HG03460 (cell line): Measurements from ENCODE around the gene RANBP1.
"Not testable (repeated sequence)": the region's sequence is repeated elsewhere in the genome, so short reads cannot be mapped to it uniquely, and the experiment has no call there.

Experiments used
- ATAC-seq: cut with Tn5 transposase; IDR thresholded peaks from one replicate; pipeline ENCODE4 v1.9.1; 2021; ENCODE audit not compliant: unreplicated experiment

The RANBP1 gene

DNA sequence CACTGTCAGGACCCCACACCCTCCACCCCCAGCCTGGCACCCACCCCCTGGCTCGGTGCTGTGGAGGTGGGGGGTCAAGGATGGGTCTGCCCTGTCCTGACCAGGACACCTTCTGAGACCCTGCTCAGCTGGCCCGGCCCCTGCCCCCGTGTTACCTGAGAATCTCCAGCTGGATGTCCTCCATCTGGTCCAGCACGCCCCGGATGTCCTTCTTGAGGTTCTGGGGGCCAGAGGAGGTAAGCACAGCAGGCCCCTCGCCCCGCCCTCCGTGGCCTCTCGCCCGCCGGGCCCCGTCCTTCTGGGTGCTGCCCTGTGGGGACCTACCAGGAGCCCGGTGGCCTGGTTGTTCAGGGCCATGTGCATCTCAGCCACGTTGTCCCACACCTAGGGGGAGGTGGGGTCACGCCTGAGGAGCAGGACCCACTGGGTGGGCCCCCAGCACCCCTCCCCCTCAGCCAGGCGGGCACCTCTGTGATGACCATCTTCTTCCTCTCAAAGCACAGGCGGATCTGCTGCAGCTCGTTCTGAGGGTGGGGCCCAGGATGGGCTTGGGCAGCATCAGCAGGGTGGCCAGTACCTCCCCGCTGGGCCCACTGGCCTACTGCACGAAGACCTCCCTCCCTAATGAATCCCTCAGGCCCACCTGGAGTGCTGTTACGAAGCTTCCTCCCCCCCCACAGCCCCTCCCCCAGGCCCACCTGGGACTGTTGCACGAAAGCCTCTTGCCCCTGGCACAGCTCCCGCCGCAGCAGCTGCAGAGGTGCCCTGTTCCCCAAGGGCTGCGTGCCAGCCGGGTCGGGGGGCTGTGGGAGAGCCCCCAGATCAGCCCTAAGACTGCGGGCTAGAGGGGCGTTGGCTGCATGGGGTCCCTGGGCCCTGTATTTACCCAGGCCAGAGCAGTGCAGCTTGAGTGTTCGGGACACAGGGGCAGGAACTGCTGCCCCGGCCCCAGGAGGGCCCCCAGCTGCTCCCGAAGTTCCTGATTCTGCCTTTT lies 33.6 kb downstream of the RANBP1 start:
- ATAC-seq: no peak

DNA sequence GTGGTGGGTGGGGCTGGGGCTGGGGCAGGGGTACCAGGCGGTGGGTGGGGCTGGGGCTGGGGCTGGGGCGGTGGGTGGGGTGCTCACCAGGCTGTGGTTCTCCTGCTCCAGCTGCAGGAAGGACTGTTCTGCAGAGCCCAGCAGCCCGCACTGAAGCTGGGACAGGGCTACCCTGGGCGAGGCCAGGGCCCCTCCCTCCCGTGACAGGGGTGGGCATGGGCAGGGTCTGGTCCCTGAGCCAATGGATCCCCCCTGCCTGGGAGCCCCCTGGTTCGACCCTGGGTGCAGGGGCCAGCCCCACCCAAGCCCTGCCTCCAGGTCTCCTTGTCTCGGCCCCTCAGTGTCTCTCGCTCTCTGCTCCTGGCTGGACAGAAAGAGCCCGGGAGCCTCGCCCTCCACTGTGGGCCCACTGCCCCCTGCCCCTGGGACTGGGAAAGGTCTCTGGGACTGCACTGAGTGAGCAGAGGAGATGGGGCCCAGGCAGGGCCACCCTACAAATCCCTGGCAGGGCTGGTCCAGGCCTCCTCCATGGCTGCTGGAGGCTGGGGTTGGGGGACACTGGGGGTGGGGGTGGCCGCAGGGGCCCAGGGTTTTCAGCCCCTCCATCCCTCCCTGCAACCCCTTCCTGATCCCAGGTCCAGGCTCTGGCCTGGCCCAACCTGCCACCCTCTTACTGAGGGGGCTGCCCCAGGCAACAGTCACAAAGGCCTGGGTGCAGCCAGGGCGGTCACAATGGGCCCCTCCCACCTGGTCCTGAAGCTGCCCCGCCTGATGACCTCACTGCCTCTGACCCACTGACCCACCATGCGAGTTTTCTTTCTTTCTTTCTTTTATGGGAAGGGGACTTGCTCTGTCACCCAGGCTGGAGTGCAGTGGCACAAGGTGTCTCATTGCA lies 34.7 kb downstream of the RANBP1 start, which contains the start of gene CCDC188:
Gene CCDC188 (minus strand): TSS at position 675 of the 895 bp plus-strand sequence. CDS start 69 bp downstream, at position 606.
- no peak for ATAC-seq

DNA sequence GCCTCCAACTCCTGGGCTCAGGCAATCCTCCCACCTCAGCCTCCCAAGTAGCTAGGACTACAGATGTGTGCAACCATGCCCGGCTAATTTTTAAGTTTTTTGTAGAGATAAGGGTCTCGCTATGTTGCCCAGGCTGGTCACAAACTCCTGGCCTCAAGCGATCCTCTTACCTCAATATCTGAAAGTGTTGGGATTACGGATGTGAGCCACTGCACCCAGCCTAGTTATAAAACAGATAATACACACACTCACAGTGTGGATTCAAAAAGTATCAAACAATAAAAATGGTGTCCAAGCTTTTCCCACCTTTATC lies 35.3 kb downstream of the RANBP1 start:
- ATAC-seq: no peak

DNA sequence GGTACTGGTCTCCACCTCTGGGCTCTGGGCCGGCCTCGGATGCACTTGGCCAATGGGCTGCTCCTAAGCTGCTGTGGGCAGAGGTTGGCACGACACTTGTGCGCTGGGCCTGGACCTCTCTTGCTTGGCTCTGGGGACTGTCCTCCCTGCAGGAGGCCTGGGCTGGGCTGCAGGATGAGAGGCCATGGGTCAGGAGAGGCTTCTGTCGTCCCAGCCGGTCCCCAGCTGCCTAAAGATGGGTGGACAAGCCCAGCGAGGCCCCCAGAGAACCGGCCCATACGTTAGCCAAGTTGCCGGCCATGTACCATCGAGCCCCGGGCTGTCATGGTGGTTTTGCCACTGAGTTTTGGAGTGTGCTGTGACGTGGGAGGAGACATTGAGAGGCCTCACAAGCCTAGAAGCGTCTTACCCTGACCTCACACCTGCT lies 36.6 kb downstream of the RANBP1 start:
- ATAC-seq: no peak

DNA sequence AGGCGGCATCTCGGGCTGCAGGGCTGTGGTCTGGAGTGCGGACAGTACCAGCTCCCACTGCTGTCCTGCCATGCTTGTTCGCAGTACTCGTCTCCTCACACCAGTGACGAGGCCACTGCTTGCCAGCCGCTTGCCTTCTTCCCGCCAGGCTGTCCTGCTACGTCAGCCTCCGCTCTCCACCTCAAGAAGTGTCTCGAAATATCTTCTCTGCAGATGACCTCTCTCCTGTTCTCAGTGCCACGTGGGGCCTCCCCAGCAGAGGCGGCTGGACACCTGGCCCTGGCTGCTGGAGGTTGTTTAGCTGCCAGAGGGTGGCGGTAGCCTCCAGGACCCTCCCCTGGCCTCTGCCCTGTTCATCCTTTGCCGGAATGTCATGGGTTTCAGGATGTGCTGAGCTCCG lies 38.0 kb downstream of the RANBP1 start:
- ATAC-seq: no peak

DNA sequence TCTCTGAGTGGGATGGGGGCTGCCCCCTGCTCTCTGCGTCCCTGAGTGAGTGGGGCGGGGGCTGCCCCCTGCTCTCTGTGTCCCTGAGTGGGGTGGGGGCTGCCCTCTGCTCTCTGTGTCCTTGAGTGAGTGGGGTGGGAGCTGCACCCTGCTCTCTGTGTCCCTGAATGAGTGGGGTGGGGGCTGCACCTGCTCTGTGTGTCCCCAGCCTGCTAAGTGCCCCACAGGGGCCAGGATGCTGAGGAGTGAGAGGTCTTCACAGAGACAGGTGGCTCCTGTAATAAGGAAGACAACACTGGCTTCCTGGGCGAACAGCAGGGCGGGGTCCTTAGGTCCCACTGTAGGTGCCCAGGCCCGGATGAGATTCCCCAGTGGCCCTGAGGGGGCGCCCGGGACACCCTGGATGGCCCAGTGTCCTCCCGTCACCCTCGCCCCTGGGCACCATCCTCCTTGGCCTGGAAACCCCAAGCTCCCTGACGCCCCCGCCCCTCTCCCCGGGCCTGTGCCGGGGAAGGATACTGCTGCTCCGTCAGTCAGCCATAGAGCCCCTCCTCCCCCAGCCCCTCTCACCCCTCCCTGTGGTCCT lies 38.8 kb downstream of the RANBP1 start:
- ATAC-seq: no peak

DNA sequence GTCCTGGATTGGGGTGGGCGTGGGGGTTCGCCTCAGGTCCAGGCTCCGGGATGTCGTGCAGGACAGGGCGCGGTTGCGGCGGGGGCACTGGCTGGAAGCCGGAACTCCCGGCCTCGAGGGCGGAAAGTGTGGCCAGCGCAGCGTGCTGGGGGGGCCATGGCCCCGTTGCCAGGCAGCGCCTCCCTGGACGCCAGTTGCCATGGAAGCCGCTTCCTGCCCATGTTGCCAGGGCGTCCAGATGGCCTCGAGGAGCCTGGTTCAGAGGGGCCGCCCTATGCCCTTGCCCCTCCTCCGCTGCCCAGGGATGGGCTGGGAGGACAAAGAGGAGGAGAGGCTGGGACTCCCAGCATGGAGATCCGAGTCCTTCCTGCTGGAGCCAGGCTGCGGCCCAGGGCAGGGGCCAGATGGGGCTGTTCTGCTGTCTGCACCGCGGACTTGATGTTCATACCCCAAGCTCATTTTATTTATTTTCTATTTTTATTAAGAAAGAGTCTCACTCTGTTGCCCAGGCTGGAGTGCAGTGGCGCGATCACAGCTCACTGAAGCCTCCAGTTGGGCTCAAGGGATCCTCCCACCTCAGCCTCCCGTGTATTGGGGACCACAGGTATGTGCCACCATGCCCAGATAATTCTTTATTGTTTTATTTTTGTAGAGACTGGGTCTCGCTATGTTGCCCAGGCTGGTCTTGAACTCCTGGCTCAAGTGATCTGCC lies 39.6 kb downstream of the RANBP1 start:
- no peak for ATAC-seq

DNA sequence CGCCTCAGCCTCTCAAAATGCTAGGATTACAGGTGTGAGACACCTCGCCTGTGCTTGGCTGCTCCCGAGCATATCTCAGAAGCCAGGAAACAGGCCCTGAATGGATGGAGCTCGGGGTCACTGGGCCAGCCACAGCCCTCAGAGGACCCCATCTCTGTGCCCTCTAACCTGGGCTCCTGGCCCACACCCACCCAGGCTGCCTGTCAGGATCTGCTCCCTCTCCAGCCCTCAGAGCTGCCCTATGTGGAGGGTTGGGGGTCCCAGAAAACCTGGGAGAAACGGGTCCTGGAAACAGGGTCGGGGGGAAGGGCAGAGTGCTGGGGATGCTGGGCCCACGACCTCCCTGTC lies 40.1 kb downstream of the RANBP1 start:
- ATAC-seq: no peak

DNA sequence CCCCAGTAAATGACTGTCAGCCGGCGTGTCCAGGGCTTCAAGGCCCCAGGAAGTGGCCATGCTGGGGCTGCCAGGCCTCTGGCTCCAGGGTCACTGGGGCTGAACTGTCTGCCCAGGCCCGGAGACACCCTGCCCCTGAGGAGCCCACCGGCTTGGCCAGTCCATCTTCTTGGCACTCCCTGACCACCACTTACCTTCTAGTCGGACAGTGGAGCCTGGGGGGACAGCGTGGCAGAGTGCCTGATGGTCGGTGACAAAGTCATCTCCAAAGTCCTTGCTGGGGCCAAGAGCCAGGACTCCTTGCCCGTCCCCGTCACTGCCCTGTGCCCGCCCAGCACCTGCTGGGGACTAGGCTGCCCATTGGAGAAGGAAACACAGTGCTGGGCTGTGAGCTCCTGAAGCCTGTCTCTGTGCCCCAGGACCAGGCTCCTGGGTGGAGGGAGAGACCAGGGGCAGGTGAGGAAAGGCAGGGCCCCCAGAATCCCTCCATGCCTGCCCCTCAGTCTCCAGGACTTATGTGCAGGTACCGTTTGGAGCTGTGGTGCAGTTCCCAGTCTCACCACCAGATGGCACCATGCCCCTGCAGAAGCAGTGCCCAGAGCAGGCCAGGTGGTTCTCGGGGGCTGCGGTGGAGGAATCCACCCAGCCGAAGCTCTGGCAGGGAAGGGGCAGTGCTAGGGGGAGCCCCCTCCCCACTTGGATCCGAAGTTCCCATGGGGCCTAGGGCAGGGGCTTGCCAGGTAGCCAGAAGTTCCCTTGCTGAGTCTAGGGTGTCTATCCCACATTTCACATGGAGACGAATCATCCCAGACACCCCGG lies 40.9 kb downstream of the RANBP1 start:
- no peak for ATAC-seq

DNA sequence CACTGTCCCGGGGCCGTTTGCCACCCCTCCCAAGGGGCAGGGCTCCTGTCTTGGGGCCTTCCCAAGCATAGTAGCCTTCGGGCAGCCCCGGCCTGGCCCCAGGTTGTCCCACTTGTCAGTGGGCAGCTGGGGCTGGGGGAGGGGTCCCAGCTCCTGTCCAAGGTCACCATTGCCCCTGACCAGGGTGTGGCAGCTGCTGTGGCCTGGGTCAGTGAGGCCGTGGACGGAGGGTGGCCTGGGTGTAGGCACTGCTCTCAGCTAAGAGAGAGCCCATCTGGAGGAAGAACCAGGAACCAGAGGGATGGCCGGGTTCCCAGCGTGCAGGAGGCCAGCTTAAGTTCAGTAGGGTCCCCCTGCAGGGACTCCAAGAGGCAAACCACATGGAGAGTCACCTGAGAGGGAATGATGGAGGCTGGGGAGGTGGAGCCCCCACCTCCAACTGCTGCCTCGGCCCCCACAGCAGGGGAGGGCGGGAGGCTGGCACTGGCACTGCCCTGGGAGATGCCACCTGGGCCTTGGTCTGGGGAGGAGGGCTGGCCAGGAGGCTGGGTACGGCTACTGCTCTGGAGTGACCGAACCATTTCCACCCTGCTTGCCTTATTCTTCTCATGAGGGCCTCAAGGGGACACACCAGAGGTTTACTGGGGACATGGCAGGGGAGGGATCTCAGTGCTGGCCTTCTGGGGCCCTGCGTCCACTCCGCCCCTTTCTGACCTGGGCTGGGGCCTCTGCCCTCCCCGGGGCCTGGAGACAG lies 41.7 kb downstream of the RANBP1 start:
- ATAC-seq: no peak

DNA sequence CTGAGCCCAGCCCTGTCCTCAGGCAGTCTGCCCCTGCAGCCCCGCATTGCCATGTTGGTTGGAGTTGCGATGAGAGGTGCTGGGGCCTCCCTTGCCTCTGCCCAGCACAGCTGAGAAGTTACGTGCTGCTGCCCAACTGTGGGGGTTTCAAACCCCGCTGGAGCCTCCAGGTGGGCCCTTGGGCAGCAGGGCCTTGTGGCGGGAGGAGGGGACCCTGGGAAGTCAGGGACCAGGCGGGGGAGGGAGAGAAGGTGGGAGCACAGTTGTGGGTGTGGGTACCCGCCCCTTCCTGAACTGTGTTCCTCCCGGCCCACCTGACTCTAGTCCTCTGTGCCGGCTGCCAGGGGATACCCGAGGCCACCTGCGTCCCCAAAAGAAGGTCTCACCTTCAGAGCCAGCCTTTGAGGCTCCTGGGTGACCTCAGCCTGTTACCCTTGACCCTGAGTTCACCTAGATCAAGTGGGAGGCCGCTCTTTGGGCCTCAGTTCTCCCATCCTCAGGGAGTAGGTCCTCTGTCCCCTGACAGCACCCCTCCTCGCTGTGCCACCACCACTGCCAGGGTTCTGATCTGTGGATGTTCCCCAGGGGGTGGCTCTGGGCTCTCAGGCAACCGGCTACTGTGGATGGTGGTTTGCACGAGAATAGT lies 42.6 kb downstream of the RANBP1 start:
- ATAC-seq: no peak

DNA sequence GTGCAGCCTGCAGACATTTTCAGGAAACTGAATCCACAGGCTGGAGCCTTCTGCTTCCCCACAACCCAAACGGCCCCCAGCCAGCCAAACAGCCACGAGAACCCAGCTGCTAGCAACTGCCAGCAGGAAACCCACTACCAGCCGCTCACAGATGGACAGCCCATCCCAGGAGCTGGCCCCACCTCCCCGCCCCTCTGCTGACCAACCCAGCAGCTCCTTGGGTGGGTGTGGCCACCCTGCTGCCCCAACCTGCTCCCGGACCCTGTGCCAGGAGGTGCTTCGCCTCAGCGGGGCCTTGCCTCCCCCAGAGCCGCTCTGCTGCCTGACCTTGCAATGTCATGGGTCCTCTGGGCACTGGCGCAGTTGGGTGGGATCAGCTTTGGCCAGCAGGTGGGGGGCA lies 43.2 kb downstream of the RANBP1 start:
- no peak for ATAC-seq

DNA sequence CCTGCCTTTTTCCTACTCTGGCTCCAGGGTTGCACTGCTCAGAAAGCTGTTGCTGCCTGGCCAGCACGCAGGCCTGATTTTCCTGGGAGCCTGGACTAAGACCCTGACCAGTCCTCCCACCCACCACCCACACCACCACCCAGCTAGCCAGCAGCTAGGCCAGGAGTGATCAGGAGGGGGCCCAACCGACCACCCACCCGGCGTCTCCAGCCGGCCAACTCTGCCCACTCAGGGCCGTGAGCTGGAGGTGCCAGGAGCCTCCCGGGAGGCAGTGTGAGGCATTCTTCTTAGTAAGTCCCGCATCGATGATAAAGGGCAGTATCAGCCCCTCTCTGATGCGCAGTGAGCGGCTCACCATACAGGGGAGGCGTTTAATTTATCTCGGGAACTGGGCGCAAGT lies 43.6 kb downstream of the RANBP1 start:
- not testable (repeated sequence) for ATAC-seq

DNA sequence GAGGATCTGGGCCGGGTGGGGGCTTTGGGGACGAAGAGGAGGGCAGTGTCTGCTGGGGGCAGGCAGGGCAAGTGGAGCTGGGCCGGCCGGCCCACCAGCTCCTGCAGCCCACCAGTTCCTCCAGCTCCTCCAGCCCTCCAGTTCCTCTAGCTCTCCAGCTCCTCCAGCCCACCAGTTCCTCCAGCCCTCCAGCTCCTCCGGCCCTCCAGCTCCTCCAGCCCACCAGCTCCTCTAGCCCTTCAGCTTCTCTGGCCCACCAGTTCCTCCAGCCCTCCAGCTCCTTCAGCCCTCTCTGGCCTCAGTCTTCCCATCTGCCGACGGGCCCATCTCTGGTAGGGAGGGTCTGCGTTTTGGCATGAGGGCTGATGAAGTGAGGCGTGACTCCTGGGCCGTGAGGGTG lies 44.1 kb downstream of the RANBP1 start:
- no peak for ATAC-seq

DNA sequence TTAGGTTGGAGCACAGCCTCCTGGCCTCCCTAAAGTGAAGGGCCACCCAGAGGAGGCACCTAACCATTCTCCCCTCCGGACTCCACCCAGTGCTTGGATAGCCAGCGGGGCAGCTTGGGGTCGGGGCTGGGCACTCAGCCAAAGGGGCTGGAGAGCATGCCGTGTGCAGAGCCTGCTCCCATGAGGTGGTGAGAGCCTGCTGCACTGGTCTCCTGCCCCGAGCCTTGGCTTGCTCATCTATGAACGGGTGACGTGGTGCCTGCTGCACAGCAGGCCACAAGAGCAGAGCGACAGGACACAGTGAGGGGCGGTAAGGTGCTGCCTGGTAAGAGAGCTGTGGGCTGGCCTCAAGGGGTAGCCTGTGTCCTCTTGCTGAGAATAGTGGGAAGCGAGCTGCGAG lies 49.0 kb downstream of the RANBP1 start:
- ATAC-seq: no peak

DNA sequence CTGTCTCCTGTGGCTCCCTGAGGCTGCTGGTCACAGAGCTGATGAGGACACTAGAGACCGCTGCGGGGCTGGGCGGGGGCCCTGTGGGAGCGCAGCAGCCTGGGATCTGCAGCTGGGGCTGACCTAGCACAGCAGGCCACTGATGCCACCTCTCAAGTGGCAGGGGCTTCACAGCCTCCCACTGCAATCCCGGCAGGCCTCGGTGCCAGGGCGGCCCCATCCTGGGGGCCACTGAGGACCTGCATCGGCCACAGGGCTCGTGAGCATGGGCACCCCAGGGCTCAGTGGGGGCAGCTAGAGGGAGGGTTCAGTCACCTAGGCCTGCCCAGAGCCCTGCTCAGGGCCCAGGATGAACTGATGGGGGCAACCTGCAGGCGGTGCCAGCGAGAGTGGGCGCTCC lies 49.5 kb downstream of the RANBP1 start:
- no peak for ATAC-seq

DNA sequence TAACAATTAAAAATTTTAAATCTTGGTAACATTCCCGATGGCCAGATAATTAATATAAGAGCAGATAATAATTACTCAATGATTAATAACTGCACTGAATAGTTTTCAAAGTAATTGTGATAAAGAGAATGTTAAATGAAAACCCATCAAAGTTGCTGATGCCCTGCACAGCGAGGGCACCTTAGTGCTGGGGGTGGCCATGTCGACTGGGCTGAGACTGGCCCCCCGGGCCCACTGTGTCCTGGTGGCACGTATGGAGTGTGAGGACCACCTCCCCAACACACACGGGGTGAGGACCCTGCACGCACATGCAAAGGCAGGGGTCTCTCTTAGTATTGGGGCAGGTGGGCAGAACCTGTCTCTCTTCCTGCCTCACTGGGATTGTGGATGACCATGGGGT lies 50.0 kb downstream of the RANBP1 start:
- no peak for ATAC-seq

DNA sequence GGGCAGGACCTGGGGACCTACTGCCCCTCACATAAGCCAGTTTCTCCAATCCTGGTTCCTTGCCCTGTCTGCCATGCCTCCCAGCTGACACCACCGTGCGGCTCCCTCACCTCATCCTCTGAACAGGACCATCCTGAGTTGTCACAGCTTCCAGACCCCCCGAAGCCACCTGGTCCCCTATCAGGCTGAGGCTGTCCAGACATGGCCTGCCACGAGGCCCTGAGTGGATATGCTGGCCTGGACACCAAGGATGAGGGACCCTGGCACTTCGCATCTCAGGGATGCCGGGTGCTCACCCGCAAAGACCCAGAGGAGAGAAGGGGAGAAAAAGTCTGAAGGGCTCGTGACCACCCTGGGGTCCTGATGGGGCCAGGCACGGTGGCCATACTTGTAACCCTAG lies 50.8 kb downstream of the RANBP1 start:
- ATAC-seq: no peak
